ENCODE results near the gene ZNF385A. TPM values are rescaled to one million over a fixed set of nuclear protein-coding genes. Genes with fewer than 3 reads are reported as not detected.

The ZNF385A gene
- total and polyA plus RNA-seq, 2 of the 13 experiments (the other 11 are each of a cell fraction or from before 2014, with no cell fraction given), result 0.44 to 0.67 TPM

DNA sequence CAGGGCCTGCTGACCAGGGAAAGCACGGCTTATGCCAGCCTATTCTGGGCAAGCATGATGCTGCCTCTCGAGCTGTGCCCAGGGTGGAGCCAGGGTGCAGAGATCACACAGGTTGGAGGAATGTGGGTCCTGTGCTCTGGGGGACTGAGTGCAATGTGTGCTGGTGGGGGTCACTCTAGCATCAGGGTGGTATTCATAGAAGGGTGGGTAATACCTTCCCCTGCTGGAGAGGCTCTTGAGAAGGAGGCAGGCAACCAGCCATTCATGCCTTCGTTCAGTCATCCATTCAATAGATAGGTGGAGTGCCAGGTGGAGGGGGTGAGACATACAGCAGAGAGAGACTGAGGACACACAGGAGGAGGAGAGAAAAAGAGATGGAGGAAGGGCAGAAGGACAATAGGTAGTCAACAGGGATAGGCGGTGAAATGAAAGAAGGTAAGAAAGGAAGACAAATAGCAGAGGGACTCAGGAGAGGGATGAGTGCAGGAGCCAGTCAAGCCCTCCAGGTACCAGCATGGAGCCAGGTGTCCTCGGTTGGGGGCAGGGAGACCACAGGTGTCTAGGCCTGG lies 5.2 kb upstream of the ZNF385A start (continued):
- no peak for TF ChIP-seq ZNF414 (CRISPR knock-in tag; IDR thresholded peaks at IDR 0.05)
- TF ChIP-seq KLF6 (CRISPR knock-in tag; IDR thresholded peaks at IDR 0.05), result no peak
- TF ChIP-seq ZMYM2 (CRISPR knock-in tag; IDR thresholded peaks at IDR 0.05), result no peak

- TF ChIP-seq, protein P1, sequence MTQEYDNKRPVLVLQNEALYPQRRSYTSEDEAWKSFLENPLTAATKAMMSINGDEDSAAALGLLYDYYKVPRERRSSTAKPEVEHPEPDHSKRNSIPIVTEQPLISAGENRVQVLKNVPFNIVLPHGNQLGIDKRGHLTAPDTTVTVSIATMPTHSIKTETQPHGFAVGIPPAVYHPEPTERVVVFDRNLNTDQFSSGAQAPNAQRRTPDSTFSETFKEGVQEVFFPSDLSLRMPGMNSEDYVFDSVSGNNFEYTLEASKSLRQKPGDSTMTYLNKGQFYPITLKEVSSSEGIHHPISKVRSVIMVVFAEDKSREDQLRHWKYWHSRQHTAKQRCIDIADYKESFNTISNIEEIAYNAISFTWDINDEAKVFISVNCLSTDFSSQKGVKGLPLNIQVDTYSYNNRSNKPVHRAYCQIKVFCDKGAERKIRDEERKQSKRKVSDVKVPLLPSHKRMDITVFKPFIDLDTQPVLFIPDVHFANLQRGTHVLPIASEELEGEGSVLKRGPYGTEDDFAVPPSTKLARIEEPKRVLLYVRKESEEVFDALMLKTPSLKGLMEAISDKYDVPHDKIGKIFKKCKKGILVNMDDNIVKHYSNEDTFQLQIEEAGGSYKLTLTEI (CRISPR knock-in tag; conservative IDR thresholded peaks at IDR 0.05), result no peak
- TF ChIP-seq ZNF556 (CRISPR knock-in tag; IDR thresholded peaks at IDR 0.05; ENCODE audit: borderline replicate concordance) (no peak), IRF2 (CRISPR knock-in tag; IDR thresholded peaks at IDR 0.05) (no peak), HES4 (CRISPR knock-in tag; IDR thresholded peaks at IDR 0.05; ENCODE audit: borderline replicate concordance) (no peak), CERS6 (CRISPR knock-in tag; IDR thresholded peaks at IDR 0.05) (no peak), ZNF513 (CRISPR knock-in tag; conservative IDR thresholded peaks at IDR 0.05) (no peak)
- in situ Hi-C loops (cut with HindIII; ENCODE audit: extremely low pct_ligation_motif_present, low pct_unique_long_range_greater_than_20kb), result no loop called here
Observed at GRCh38 chr12:54389134-54389508, 4.6 kb upstream of the ZNF385A start.

More at GRCh38 chr12:54389134-54389508, 4.6 kb upstream of the ZNF385A start:
- Histone ChIP-seq H3K36me3 (replicated peaks in 1 of 2; ENCODE audit: control insufficient read depth in 1 of 2, insufficient read depth in 2 of 2, low read length in 2 of 2) (no peaks in the 10 kb centered on the region), H2AFZ (ENCODE audit: low read length) (no peak overlapping the region), H3K27ac (ENCODE audit: extremely low read length, insufficient read depth, low read length) (no peak overlapping the region), H3K9ac (ENCODE audit: insufficient read depth, low read depth, low read length) (no peak overlapping the region), H3K4me3 (replicated peaks in 1 of 3; ENCODE audit: insufficient read depth in 1 of 3, low read depth in 2 of 3, low read length in 3 of 3) (no peak overlapping the region), H3K27me3 (ENCODE audit: control insufficient read depth in 1 of 2, insufficient read depth in 2 of 2, low read length in 2 of 2) (peaks cover 3 to 4% of the 10 kb centered on the region in 2 experiments; a peak in 3 of 5 replicates), H3K9me3 (ENCODE audit: low read length) (no peaks in the 10 kb centered on the region), H3K4me2 (ENCODE audit: low read depth, low read length) (no peak overlapping the region), H3K79me2 (ENCODE audit: insufficient read depth, low read length) (no peaks in the 10 kb centered on the region), H4K20me1 (ENCODE audit: insufficient read depth, low read length) (no peaks in the 10 kb centered on the region), H3K4me1 (ENCODE audit: insufficient read depth, low read length) (peaks cover 33% of the 10 kb centered on the region)
- ChIA-PET POLR2A (no interaction called here), CTCF (ENCODE audit: low intra/inter-chr PET ratio, low total read pairs) (no interaction called here)
- DNase-seq (ENCODE audit: low spot score), result no peak
- WGBS (ENCODE audit: low lambda C conversion rate), result 74% methylated on average over 3 of the region's 3 CpGs
- intact Hi-C loops (cut with micrococcal nuclease; ENCODE audit: unreplicated experiment), result no loop called here
- no peak for ATAC-seq
- FAIRE-seq, result no peak
- BruUV-seq (replicated peaks), result no TSS peak

Measured in HepG2 (cell line).